Breast epithelium (tissue), 4 donors: Measurements from ENCODE around the gene CDK5R1. TPM values are rescaled to one million over a fixed set of nuclear protein-coding genes. Genes with fewer than 3 reads are reported as not detected.
"Not testable (repeated sequence)": the region's sequence is repeated elsewhere in the genome, so short reads cannot be mapped to it uniquely, and the experiment has no call there.

ENCODE experiments used
- DNase-seq, 2 donors: peaks; one replicate each; pipeline ENCODE4 v3.0.0-alpha.2; 2019; ENCODE audit warnings: low spot score in 2 of 2
- H3K27ac ChIP-seq, 2 donors: fragments of 200-600 bp; sonication (generic) in 1 of 2; one replicate each; pipeline ENCODE4 v1.5.1; 2016 to 2019; ENCODE audit warnings: mild to moderate bottlenecking in 1 of 2
- H3K27me3 ChIP-seq, 2 donors: fragments of 200-600 bp; sonication (generic) in 1 of 2; one replicate each; pipeline versions ENCODE4 v1.5.1 to v1.6.0; 2017 to 2019; ENCODE audit warnings: control low read depth in 1 of 2, mild to moderate bottlenecking in 1 of 2
- H3K36me3 ChIP-seq: fragments of 200-600 bp; one replicate; pipeline ENCODE4 v1.5.1; 2019
- H3K4me1 ChIP-seq, 2 donors: fragments of 200-600 bp; sonication (generic); one replicate each; pipeline ENCODE4 v1.5.1; 2016 to 2019; ENCODE audit warnings: control low read depth in 1 of 2
- H3K4me3 ChIP-seq, 3 donors: fragments of 200-600 bp; sonication (generic); 1 replicate in 2 of 3; 2 replicates in 1 of 3; pipeline ENCODE4 v1.5.1; 2016 to 2019; ENCODE audit warnings: mild to moderate bottlenecking in 3 of 3, moderate library complexity in 2 of 3
- H3K9me3 ChIP-seq, 2 donors: fragments of 200-600 bp; sonication (generic) in 1 of 2; one replicate each; pipeline ENCODE4 v1.5.1; 2016 to 2019; ENCODE audit warnings: control low read depth in 1 of 2
- CTCF ChIP-seq, 3 donors: fragments of 450-650 bp; IDR thresholded peaks; one replicate each; pipeline ENCODE4 v1.5.1; 2016 to 2017; ENCODE audit warnings: antibody characterized with exemption in 3 of 3, mild to moderate bottlenecking in 3 of 3, moderate library complexity in 3 of 3
- POLR2A ChIP-seq: fragments of 450-650 bp; IDR thresholded peaks from one replicate; pipeline ENCODE4 v1.6.1; 2016; ENCODE audit warnings: antibody characterized with exemption, mild to moderate bottlenecking, moderate library complexity
- POLR2AphosphoS5 ChIP-seq, 3 donors: sonication (generic); formaldehyde crosslinking; IDR thresholded peaks; one replicate each; pipeline ENCODE4 v1.6.1; 2017; ENCODE audit warnings: antibody characterized with exemption in 3 of 3
- intact Hi-C: fragments of 100-400 bp; cut with DNase I; formaldehyde crosslinking; loops from one replicate; pipeline ENCODE4 v1.15.1; 2023; ENCODE audit warnings: low total_unique reads
- total RNA-seq, 3 donors: library from RNA; depleted of rRNA; stranded (reverse); fragments of >200 nt; gene quantifications; one replicate each; pipeline ENCODE4 v1.1.0, GENCODE V29; 2016

CDK5R1 gene
- total RNA-seq, 3 donors from 2014 or later: 0.66 to 0.88 (median 0.80) TPM

GRCh38 chr17:32449963-32450362 lies 36.8 kb upstream of the CDK5R1 start:
- Histone ChIP-seq H3K27me3 (no peaks in the 10 kb centered on the region), H3K4me1 (no peaks in the 10 kb centered on the region), H3K4me3 (no peak overlapping the region), H3K9me3 (no peaks in the 10 kb centered on the region), H3K27ac (no peak overlapping the region), H3K36me3 (no peaks in the 10 kb centered on the region)
- TF ChIP-seq POLR2AphosphoS5 (IDR thresholded peaks at IDR 0.05): no peak
- no peak for TF ChIP-seq CTCF (IDR thresholded peaks at IDR 0.05)
- no peak for TF ChIP-seq POLR2A
- intact Hi-C loops: no loop called here
- DNase-seq: no peak

GRCh38 chr17:32450379-32450778 lies 36.4 kb upstream of the CDK5R1 start:
- H3K36me3 ChIP-seq, H3K4me3 ChIP-seq, H3K27me3 ChIP-seq, H3K4me1 ChIP-seq, DNase-seq, intact Hi-C loops, H3K9me3 ChIP-seq, H3K27ac ChIP-seq: not testable (repeated sequence)

- Histone ChIP-seq H3K27me3 (no peaks in the 10 kb centered on the region), H3K9me3 (no peaks in the 10 kb centered on the region), H3K4me3 (no peak overlapping the region), H3K4me1 (no peaks in the 10 kb centered on the region), H3K27ac (no peak overlapping the region), H3K36me3 (no peaks in the 10 kb centered on the region)
- no peak for DNase-seq
- intact Hi-C loops: no loop called here
- TF ChIP-seq CTCF (IDR thresholded peaks at IDR 0.05): no peak
- TF ChIP-seq POLR2A: no peak
- no peak for TF ChIP-seq POLR2AphosphoS5 (IDR thresholded peaks at IDR 0.05)
Observed at GRCh38 chr17:32451879-32452278, 34.9 kb upstream of the CDK5R1 start.

GRCh38 chr17:32452281-32452680 lies 34.5 kb upstream of the CDK5R1 start:
- no peak for TF ChIP-seq POLR2A
- TF ChIP-seq CTCF (IDR thresholded peaks at IDR 0.05): no peak
- no peaks in the 10 kb centered on the region for H3K27me3 ChIP-seq
- no peaks in the 10 kb centered on the region for H3K36me3 ChIP-seq
- no peaks in the 10 kb centered on the region for H3K9me3 ChIP-seq
- DNase-seq: no peak
- intact Hi-C loops: no loop called here
- no peak overlapping the region for H3K27ac ChIP-seq
- no peak overlapping the region for H3K4me3 ChIP-seq
- no peaks in the 10 kb centered on the region for H3K4me1 ChIP-seq

GRCh38 chr17:32453370-32453769 lies 33.4 kb upstream of the CDK5R1 start:
- intact Hi-C loops: no loop called here
- no peaks in the 10 kb centered on the region for H3K9me3 ChIP-seq
- H3K4me1 ChIP-seq: no peaks in the 10 kb centered on the region
- H3K36me3 ChIP-seq: no peaks in the 10 kb centered on the region
- H3K27ac ChIP-seq: no peak overlapping the region
- H3K27me3 ChIP-seq: no peaks in the 10 kb centered on the region
- no peak overlapping the region for H3K4me3 ChIP-seq
- no peak for TF ChIP-seq CTCF (IDR thresholded peaks at IDR 0.05)
- no peak for TF ChIP-seq POLR2AphosphoS5 (IDR thresholded peaks at IDR 0.05)
- DNase-seq: no peak

GRCh38 chr17:32458371-32458770 lies 28.4 kb upstream of the CDK5R1 start:
- DNase-seq: no peak
- H3K9me3 ChIP-seq: no peaks in the 10 kb centered on the region
- no peak for TF ChIP-seq POLR2AphosphoS5 (IDR thresholded peaks at IDR 0.05)
- no peak for TF ChIP-seq POLR2A
- TF ChIP-seq CTCF (IDR thresholded peaks at IDR 0.05): no peak
- H3K27ac ChIP-seq: no peak overlapping the region
- no peaks in the 10 kb centered on the region for H3K4me1 ChIP-seq
- H3K36me3 ChIP-seq: no peaks in the 10 kb centered on the region
- H3K27me3 ChIP-seq: no peaks in the 10 kb centered on the region
- H3K4me3 ChIP-seq: no peak overlapping the region
- intact Hi-C loops: no loop called here
